ENCODE results near the gene WBP1L.

WBP1L gene

GRCh38 chr10:102761981-102762380, 18.2 kb downstream of the WBP1L start:
- no peak for DNase-seq

- DNase-seq, result no peak
Observed at GRCh38 chr10:102762401-102763015, 18.8 kb downstream of the WBP1L start.

GRCh38 chr10:102763037-102763607, 19.4 kb downstream of the WBP1L start:
- DNase-seq, result no peak

GRCh38 chr10:102764470-102765161, 20.9 kb downstream of the WBP1L start:
- no peak for DNase-seq

GRCh38 chr10:102765336-102765735, 21.6 kb downstream of the WBP1L start:
- DNase-seq, result no peak

GRCh38 chr10:102767428-102768160, 23.8 kb downstream of the WBP1L start:
- no peak for DNase-seq

GRCh38 chr10:102769375-102770107, 25.8 kb downstream of the WBP1L start:
- no peak for DNase-seq

- DNase-seq, result no peak
Observed at GRCh38 chr10:102770108-102770482, 26.3 kb downstream of the WBP1L start.

- DNase-seq, result no peak
Observed at GRCh38 chr10:102770792-102771191, 27.0 kb downstream of the WBP1L start.

GRCh38 chr10:102773320-102773719, 29.6 kb downstream of the WBP1L start:
- peak; percentile 77 for DNase-seq

- DNase-seq, result peak; percentile 54
Observed at GRCh38 chr10:102773986-102774385, 30.2 kb downstream of the WBP1L start.

- no peak for DNase-seq
Observed at GRCh38 chr10:102775201-102775934, 31.6 kb downstream of the WBP1L start.

GRCh38 chr10:102775935-102776669, 32.4 kb downstream of the WBP1L start:
- DNase-seq, result peak; percentile 70

GRCh38 chr10:102776779-102777456, 33.2 kb downstream of the WBP1L start:
- peak; percentile 38 for DNase-seq

GRCh38 chr10:102777711-102778453, 34.1 kb downstream of the WBP1L start:
- no peak for DNase-seq

- no peak for DNase-seq
Observed at GRCh38 chr10:102778781-102779180, 35.0 kb downstream of the WBP1L start.

- DNase-seq, result no peak
Observed at GRCh38 chr10:102779680-102780526, 36.2 kb downstream of the WBP1L start.

GRCh38 chr10:102780527-102780808, 36.7 kb downstream of the WBP1L start:
- no peak for DNase-seq

Measured in suppressor macrophage treated with lipopolysaccharide for 4 hours (primary cell).